SK-N-SH treated with all-trans-retinoic acid at 6 μM for 48 hours (cell line): ENCODE measurements around the gene DIP2C.
"Not testable (repeated sequence)": the region's sequence is repeated elsewhere in the genome, so short reads cannot be mapped to it uniquely, and the experiment has no call there.

Experiments
- BACH2 ChIP-seq: fragments of 250-450 bp; sonication (Bioruptor Pico); IDR thresholded peaks from 2 replicates; pipeline ENCODE4 v1.9.0; 2021; ENCODE audit warnings: mild to moderate bottlenecking, borderline replicate concordance
- GLIS3 ChIP-seq: fragments of 250-450 bp; sonication (Bioruptor Pico); IDR thresholded peaks from 2 replicates; pipeline ENCODE4 v1.5.0; 2020; ENCODE audit warnings: mild to moderate bottlenecking, moderate library complexity
- ISL1 ChIP-seq: fragments of 250-450 bp; sonication (Bioruptor Pico); IDR thresholded peaks from 2 replicates; pipeline ENCODE4 v2.1.2; 2022; ENCODE audit warnings: mild to moderate bottlenecking, moderate library complexity
- RARB ChIP-seq: fragments of 250-450 bp; sonication (Bioruptor Pico); IDR thresholded peaks from 2 replicates; pipeline ENCODE4 v1.8.0; 2021; ENCODE audit warnings: mild to moderate bottlenecking, moderate library complexity
- TOX ChIP-seq: fragments of 250-450 bp; sonication (Bioruptor Pico); IDR thresholded peaks from 2 replicates; pipeline ENCODE4 v1.8.0; 2021; ENCODE audit warnings: mild to moderate bottlenecking, moderate library complexity, borderline replicate concordance
- ZNF565 ChIP-seq: fragments of 450-650 bp; formaldehyde crosslinking; conservative IDR thresholded peaks from 2 replicates; pipeline ENCODE4 v1.5.0; 2020; ENCODE audit warnings: low read depth, mild to moderate bottlenecking, moderate library complexity
- TF ChIP-seq, protein P1 (sequence below): fragments of 250-450 bp; sonication (Bioruptor Pico); IDR thresholded peaks from 2 replicates; pipeline ENCODE4 v1.5.1; 2020; ENCODE audit warnings: low read depth, mild to moderate bottlenecking, moderate library complexity
- TF ChIP-seq, protein P2 (sequence below): fragments of 250-450 bp; sonication (Bioruptor Pico); IDR thresholded peaks from 2 replicates; pipeline ENCODE4 v1.8.0; 2020; ENCODE audit warnings: mild to moderate bottlenecking, moderate library complexity, borderline replicate concordance
- TF ChIP-seq, protein P3 (sequence below): fragments of 250-450 bp; sonication (Bioruptor Pico); IDR thresholded peaks from 2 replicates; pipeline ENCODE4 v1.8.0; 2021; ENCODE audit warnings: low read depth, mild to moderate bottlenecking, moderate library complexity, borderline replicate concordance
- TF ChIP-seq, protein P4 (sequence below): fragments of 250-450 bp; sonication (Bioruptor Pico); IDR thresholded peaks from 2 replicates; pipeline ENCODE4 v1.5.0; 2020; ENCODE audit warnings: mild to moderate bottlenecking, moderate library complexity

DNA sequence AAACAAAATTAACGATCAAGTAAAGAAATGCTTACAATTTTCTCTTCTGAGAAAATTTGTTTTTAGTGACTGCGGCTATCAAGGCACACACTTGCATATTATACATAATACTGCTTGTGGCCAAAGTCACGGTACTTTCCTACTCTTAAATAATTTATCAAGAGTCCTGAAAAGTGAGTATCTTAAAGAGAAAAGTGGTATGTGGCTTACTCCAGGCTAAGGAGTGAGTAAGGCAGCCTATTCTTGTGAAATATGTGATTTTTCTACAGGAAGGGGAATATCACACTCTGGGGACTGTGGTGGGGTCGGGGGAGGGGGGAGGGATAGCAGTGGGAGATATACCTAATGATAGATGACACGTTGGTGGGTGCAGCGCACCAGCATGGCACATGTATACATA lies 240.1 kb downstream of the DIP2C start:
- TF ChIP-seq, protein P1, sequence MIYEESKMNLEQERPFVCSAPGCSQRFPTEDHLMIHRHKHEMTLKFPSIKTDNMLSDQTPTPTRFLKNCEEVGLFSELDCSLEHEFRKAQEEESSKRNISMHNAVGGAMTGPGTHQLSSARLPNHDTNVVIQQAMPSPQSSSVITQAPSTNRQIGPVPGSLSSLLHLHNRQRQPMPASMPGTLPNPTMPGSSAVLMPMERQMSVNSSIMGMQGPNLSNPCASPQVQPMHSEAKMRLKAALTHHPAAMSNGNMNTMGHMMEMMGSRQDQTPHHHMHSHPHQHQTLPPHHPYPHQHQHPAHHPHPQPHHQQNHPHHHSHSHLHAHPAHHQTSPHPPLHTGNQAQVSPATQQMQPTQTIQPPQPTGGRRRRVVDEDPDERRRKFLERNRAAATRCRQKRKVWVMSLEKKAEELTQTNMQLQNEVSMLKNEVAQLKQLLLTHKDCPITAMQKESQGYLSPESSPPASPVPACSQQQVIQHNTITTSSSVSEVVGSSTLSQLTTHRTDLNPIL = not testable (repeated sequence)
- TF ChIP-seq, protein P2, sequence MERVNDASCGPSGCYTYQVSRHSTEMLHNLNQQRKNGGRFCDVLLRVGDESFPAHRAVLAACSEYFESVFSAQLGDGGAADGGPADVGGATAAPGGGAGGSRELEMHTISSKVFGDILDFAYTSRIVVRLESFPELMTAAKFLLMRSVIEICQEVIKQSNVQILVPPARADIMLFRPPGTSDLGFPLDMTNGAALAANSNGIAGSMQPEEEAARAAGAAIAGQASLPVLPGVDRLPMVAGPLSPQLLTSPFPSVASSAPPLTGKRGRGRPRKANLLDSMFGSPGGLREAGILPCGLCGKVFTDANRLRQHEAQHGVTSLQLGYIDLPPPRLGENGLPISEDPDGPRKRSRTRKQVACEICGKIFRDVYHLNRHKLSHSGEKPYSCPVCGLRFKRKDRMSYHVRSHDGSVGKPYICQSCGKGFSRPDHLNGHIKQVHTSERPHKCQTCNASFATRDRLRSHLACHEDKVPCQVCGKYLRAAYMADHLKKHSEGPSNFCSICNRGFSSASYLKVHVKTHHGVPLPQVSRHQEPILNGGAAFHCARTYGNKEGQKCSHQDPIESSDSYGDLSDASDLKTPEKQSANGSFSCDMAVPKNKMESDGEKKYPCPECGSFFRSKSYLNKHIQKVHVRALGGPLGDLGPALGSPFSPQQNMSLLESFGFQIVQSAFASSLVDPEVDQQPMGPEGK (CRISPR knock-in tag) = not testable (repeated sequence)
- TF ChIP-seq, protein P3, sequence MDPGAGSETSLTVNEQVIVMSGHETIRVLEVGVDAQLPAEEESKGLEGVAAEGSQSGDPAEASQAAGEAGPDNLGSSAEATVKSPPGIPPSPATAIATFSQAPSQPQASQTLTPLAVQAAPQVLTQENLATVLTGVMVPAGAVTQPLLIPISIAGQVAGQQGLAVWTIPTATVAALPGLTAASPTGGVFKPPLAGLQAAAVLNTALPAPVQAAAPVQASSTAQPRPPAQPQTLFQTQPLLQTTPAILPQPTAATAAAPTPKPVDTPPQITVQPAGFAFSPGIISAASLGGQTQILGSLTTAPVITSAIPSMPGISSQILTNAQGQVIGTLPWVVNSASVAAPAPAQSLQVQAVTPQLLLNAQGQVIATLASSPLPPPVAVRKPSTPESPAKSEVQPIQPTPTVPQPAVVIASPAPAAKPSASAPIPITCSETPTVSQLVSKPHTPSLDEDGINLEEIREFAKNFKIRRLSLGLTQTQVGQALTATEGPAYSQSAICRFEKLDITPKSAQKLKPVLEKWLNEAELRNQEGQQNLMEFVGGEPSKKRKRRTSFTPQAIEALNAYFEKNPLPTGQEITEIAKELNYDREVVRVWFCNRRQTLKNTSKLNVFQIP (CRISPR knock-in tag) = not testable (repeated sequence)
- TF ChIP-seq ISL1; RARB (CRISPR knock-in tag); GLIS3 (CRISPR knock-in tag); TOX (CRISPR knock-in tag); ZNF565 (CRISPR knock-in tag); BACH2: not testable (repeated sequence)
- TF ChIP-seq, protein P4, sequence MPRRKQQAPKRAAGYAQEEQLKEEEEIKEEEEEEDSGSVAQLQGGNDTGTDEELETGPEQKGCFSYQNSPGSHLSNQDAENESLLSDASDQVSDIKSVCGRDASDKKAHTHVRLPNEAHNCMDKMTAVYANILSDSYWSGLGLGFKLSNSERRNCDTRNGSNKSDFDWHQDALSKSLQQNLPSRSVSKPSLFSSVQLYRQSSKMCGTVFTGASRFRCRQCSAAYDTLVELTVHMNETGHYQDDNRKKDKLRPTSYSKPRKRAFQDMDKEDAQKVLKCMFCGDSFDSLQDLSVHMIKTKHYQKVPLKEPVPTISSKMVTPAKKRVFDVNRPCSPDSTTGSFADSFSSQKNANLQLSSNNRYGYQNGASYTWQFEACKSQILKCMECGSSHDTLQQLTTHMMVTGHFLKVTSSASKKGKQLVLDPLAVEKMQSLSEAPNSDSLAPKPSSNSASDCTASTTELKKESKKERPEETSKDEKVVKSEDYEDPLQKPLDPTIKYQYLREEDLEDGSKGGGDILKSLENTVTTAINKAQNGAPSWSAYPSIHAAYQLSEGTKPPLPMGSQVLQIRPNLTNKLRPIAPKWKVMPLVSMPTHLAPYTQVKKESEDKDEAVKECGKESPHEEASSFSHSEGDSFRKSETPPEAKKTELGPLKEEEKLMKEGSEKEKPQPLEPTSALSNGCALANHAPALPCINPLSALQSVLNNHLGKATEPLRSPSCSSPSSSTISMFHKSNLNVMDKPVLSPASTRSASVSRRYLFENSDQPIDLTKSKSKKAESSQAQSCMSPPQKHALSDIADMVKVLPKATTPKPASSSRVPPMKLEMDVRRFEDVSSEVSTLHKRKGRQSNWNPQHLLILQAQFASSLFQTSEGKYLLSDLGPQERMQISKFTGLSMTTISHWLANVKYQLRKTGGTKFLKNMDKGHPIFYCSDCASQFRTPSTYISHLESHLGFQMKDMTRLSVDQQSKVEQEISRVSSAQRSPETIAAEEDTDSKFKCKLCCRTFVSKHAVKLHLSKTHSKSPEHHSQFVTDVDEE (CRISPR knock-in tag) = not testable (repeated sequence)
